ENCODE measurements around the gene GIPC1.

GIPC1 gene

DNA sequence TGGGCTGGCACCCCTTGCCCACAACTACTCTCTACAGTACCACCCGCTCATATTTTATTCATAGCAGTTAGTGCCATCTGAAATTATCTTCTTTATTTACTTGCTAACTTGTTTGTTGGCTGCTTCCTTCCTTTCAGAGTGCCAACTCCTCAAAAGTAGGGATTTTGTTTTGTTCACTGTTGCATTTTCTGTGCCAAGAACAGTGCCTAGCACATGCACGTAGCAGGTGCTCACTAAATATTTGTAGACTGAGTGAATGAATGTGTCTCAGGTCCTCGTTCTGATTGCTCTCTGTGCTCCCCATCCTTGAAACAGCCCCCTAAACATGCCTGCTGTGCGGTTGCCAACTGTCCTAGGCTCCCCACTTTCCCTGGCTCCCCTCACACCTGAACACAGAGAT, 1.5 kb downstream of the GIPC1 start:
- no peak for DNase-seq (ENCODE audit: low spot score)

DNA sequence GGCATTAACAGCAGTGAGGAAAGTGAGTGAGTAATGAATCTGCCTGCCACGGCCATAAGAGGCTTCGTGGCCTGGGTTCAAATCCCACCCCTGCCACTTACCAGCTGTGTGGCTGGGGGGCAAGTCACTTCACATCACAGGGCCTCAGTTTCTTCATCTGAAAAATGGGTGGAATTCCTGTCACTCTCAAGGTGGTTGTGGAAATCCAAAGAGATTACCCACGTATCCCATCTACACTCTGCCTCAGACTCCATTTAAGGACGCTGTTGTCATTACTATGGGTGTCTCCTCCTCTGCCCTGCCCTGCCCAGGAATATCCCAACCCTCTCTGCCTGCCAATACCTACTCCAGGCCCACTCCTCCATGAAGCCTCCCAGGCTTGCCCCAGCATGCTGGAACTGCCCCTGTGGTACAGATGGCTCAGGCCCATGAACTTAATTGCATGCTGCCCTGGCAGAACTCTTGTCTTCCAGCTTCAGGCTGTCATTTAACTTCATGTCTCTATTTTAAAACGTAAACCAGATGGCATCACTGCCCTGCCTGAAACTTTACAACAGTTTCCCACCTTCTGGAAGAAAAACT, 3.1 kb downstream of the GIPC1 start:
- no peak for DNase-seq (ENCODE audit: low spot score)

DNA sequence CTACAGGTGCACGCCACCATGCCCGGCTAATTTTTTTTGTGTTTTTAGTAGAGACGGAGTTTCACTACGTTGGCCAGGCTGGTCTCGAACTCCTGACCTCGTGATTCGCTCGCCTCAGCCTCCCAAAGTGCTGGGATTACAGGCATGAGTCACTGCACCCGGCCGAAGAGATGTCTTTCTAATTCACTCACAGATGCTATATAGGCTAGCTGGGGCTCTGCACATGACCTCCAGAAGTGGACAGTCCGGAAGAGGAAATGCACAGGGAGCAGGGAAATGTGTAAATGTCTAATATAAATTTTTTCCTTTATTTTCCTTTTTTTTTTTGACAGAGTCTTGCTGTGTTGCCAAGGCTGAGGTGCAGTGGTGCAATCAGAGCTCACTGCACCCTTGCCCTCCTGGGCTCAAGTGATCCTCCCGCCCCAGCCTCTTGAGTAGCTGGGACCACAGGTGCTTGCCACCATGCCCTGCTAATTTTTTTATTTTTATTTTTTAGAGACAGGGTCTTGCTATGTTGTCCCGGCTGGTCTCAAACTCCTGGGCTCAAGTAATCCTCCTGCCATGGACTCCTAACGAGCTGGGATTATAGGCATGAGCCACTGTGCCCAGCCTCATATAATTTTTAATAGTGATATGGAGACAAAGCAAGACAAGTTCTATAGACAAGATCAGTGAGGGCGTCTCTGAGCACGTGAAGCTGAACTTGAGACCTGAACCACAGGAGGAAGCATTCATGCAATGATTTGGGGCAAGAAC, 8.4 kb downstream of the GIPC1 start:
- DNase-seq (ENCODE audit: low spot score) = no peak

DNA sequence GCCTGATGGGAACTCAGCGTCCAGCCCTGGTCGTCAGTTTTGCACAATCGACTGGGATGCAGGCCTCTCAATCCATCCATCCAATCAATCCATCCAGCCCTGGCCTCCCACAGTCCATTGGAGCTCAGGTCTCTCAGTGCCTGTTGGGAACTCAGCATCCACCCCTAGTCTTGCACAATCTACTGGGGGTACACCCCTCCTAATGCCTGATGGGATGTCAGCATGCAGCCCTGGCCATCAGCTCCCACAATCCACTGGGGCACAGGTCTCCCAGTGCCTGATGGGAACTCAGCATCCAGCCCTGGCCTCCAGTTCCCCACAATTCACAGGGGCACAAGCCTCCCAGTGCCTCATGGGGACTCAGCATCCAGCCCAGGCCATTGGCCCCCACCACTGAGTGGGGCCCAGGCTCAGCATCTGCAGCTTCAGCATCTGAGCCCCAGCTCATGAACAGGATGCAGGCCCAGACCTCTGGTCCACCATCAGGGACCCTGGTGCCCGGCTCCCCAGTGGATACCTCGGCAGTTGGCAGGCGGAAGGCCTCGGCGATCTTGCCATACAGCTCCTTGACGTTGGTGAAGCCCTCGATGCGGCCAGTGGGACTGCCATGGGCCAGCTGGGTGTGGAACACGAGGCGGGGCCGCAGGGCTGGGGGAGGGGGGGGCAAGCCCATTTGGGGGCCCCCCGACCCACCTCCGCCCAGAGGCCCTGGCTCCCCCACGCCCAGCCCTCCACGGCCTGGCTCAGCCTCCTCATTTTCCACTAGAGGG, 13.6 kb downstream of the GIPC1 start:
- no peak for DNase-seq (ENCODE audit: low spot score)

DNA sequence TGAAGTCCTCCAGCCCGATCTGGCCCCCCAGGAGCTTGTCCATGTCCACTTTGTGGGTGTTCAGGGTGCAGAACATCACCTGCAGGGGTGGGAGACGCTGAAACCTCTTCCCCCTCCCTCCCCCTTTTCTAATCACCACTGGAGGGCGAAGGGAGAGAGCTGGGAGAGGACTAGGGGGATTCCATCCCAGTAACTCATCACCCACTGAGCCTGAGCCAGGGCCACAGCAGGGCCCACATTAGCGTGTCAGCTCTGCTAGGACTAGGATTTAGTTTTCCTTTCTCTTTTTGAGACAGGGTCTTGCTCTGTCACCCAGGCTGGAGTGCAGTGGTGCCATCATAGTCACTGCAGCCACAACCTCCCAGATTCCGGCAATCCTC, 15.2 kb downstream of the GIPC1 start:
- DNase-seq (ENCODE audit: low spot score) = no peak

DNA sequence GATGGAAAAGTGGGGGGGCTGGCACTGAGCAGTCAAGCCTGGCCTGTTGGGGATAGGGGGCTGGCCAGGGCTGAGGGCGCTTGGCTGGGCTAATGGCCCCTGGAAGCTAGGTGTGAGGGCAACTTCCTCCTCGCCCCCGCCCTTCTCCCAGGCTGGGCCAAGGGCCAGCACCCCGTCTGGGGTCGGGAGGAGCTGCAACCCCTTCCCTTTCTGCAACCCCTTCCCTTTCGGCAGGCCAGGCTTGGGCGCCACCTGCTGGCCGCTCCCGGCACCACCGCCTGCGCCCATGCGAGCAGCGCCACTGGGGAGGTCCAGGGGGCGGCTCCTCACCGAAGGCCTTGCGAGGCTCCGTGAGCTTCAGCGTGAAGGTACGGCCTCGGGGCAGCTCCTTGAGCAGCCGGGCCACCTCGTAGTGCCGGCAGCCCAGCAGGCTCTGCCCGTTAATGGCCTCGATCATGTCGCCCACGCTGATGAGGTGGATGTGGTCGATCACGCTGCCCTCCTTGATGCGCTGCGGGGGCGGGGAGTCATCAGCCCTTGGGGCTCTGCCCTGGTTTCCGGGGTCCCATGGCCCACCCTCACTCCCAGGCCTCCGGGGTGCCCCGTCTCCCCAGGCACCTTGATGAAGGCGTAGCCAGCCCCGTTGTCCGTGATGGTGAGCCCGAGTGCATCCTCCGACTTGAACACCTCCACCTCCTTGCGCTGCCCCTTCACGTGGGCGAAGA, 15.8 kb downstream of the GIPC1 start:
- no peak for DNase-seq (ENCODE audit: low spot score)

DNA sequence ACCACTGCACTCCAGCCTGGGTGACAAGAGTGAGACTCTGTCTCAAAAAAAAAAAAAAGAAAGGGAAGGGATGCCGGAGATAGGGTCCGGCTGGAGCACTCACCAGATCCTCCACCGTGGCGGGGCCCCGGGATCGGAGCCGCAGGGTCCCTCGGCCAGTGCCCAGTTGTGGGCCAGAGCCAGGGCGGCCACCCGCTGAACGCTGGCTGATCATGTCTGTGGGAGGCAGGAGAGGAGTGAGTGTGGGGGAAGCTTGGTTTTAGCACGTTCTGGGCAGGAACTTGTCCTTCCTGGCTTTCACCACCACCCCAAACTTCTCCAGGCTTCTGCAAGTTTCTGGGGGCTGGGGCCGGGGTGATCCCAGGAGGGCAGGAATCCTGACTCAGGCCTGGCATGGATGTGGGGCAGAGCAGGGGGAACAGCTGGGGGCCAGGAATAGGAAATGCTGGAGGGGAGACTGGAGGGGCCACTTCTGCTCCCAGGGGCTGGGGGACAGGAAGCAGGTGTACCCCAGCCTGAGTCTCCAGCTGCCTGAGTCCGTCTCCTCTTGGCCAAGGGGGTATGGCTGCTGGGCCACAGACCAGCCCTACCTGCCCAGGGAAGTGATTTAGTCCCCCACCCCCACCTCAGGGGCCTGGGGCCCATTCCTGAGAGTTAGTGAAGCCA, 16.5 kb downstream of the GIPC1 start:
- no peak for DNase-seq (ENCODE audit: low spot score)

DNA sequence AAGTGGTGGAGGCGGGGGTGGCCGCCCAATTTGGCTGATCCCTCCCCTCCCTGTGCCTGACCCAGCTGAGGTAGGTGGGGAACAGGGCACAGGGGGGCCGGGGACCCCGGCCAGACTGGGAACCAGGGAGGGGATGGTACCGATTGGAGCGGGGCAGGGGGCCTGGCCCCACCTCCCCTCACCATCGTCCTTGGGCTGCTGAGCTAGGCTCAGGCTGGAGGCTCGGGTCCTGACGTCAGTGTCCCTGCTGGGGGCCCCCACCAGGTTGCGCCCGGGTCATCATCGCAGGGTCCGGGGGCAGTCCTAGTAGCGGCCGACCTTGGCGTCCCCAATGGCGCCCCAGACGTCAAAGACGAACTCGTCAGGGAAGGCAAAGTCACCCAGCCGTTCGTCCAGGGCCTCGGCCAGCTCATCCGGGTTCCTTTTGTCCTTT, 17.8 kb downstream of the GIPC1 start:
- DNase-seq (ENCODE audit: low spot score) = no peak

DNA sequence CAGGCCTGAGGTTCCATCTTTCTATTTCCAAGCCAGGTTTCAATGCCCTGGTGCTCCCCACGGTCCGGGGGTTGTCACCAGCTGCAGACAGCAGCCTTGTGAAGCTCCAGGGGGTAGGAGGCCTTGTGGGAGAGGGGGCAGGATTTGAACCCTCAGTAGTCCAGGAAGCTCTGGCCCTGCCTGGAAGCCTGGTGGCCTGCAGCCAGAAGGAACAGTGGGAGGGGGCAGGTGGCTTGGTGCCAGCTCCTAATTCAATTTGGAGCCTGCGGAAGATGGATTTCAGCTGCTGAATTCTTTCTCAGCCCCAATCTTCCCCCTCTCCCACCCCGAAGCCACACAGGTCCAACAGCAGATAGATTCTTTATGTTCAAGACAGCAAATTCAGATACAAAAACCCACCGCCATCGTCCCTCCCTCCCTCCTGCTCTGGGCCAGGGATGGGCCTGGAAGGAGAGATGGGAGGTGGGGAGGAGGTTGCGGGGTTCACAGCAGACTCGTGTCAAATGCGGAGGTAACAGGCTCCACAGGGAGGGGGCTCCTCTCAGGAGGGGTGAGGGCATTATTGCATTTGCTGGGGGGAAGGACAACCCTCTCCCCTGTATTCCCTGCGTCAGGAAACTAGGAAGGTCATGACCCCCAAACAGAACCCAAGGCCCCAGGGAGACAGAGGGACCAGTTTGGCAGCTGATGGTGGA, 18.4 kb downstream of the GIPC1 start:
- no peak for DNase-seq (ENCODE audit: low spot score)

DNA sequence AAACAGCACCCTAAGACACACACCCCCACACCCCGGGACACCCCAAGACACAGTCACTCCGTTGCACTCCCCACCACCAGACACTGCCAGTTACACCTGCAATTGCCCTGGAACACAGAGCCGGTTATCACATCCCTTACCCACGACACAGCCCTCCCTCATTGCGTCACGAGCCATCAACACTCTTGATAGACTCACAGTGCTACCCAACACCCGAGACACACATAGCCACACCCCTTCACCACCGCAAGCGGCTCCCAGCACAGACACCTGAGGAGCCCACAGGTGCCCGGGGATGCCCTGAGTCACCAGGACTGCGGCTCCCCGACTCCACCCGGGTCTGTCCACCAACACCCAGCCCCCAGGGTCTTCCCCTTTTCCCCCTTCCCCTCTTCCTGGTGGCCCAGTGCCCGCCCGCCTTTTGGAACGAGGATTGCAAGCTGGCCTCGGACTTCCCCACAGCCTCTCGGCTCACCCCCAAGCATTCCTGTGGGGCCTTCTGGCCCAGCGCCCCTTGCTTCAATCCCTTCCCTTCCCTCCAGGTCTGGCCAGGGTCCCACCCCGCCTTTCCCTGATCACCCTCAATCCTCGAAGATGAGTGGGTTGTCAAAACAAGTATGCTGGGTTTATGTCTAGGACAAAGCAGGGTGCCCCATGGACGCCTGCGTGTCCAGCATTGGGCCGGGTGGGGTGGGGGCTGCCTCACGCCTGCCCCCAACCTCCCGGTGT, 19.1 kb downstream of the GIPC1 start:
- DNase-seq (ENCODE audit: low spot score) = no peak

DNA sequence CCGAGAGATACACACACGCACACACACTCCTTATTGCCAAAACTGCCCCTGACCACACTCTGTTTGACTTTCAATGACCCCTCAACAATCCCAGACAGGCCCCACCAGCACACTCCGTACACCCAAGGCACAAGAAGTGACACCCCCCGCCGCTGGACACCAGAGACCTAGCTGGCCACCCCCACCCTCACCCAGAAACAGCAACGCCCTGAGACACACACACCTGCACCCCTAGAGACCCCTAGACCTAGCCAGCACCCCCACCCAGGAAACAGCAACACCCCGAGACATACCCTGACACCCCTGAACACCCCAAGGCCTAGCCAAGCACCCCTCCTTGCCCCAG, 19.6 kb downstream of the GIPC1 start:
- no peak for DNase-seq (ENCODE audit: low spot score)

DNA sequence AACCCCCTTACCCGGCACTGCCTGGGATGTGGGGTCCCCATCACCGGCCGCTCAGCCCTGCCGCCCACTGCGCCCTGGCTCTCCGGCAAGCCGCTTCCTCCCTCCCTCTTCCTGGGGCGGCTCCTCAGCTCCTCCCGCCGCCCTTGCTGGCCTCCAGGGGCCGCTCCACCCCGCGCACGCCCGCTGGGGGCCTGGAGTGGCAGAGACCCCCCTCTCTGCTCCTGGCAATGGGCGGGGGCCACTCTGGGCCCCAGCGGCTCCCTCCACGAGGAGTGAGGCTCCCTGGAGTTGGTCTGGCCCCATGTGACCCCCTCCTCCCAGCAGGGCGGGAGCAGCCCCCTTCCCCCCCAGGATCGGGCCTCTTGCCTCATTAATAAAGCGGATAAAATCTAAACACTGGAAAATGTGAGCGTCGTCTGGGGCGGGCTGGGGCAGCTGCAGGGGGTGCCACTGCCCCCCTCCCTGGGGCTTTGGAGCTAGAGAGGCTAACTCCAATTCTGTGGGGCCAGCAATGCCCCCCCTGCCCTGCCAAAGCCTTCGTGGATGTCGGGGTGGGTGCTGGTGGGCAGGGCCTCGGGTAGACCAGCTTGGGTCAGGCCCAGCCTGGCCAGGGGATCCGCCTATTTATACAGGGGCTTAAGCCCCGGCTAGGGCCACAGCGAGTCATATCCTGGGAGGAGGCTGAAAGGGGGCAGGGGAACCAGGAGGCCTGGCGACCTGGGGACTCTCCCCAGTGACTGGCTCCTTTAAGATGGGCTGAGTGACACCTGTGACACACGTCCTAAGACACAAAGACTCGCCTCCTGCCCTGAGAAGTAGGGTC, 20.5 kb downstream of the GIPC1 start, which contains the start of gene PTGER1:
Gene PTGER1 (minus strand): TSS at position 104 of the 823 bp plus-strand sequence. CDS start 1,034 bp downstream, outside the sequence.
- no peak for DNase-seq (ENCODE audit: low spot score)

DNA sequence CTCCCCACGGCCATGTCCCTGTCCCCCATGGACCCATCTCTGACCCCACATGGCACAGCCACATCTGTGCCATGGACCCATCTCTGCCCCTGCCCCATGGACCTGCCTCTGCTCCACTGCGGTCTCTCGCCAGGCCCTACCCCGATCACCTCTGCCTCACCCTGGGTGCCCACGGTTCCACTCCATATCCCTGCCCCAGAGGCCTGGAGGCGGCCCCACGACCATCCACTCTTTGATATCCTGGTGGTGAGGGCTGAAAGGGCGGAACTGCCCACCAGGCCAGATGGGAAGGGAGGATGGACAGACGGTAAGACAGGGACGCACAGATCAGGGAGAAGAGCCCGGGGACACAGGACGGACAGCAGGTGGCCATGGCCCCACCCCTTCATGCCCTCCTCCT, 21.1 kb downstream of the GIPC1 start:
- DNase-seq (ENCODE audit: low spot score) = no peak

DNA sequence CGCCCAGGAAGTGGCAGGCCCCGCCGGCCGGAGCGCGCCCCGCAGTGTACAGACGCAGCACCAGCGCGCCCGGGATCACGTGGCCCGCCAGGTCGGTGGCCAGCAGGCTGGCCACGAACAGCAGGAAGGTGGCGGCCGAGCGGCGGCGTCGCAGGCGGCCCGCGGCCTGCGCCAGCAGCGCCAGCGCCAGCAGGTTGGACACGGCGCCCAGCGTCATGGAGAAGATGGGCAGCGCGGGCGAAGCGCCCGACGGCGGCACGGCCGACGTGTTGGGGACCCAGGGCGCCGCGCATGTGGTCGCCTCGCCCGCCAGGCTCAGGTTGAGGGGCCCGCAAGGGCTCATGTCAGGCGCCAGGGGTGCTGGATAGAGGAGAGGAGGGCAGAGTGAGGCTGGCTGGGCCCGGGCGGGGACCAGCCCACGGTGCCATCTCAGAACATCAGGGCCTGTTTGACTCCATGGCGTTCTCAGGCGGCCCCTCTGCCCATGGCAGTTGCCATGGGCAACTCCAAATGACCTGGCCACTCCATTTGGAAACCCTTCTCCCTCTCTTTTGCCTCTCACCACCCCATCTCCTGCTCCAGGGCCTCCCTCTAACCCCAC, 21.8 kb downstream of the GIPC1 start:
- no peak for DNase-seq (ENCODE audit: low spot score)

DNA sequence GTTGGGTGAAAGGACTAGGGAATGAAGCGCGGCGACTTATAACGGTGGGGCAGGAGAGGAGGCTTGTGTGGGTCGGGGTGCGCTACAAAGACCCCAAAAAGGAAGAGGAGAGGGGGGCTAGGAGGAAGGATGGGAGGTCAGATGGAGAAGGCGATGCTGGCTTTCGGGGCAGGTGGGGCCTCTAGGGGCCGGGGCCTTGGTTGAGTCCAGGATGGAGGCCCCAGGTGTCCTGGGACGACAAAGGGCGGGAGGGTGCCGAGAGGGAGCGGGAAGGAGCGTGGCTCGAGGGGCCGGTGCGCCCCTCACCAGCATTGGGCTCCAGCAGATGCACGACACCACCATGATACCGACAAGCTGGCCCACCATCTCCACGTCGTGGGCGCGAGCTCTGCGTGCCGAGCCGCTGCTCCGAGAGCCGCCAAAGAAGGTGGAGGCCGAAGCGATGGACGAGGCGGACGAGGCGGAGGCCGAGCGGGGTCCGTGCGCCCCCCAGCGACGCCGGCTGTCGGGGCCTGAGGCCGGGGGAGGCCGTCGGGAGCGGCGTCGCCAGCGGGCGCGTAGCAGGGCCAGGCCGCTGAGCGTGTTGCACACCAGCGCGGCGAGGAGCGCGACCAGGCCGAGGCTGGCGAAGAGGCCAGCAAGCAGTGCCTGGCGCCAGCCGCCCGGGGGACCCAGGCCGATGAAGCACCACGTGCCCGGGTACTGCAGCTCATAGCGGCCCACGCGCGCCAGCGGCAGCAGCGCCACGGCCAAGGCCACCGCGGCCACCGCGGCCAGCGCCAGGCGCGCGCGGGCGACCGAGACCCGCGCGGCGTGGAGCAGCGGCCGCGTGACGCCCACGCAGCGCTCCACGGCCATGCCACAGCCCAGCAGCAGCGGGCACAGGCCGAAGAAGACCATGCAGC, 22.6 kb downstream of the GIPC1 start:
- no peak for DNase-seq (ENCODE audit: low spot score)

DNA sequence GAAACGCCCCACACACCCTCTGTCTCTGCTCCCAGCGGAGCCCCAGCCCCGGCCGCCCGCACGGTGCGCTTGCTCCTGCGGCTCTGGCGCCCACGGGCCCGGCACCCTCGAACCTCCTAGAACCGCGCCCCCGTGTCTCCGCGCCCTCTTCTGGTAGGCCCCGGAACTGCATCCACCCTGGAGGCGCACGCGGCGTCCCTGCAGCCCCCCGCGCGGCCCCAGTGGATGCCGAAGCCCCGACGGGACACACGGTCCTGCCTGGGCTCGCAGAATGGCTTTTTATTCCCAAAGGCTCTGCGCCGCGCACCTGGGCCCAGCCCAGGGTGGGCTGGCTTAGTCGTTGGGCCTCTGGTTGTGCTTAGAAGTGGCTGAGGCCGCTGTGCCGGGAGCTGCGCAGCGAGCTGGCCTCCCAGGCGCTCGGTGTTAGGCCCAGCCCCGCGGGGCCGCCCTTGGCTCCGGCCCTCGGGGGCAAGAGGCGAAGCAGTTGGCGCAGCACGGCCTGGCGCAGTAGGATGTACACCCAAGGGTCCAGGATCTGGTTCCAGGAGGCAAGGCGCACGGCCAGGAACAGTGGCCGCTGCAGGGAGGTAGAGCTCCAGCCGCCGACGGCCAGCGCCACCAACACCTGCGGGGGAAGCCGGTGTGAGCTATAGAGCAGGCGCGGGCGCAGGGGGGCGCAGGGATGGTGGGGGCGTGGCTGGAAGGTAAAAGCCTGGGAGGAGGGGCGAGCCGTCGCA, 23.6 kb downstream of the GIPC1 start:
- no peak for DNase-seq (ENCODE audit: low spot score)

DNA sequence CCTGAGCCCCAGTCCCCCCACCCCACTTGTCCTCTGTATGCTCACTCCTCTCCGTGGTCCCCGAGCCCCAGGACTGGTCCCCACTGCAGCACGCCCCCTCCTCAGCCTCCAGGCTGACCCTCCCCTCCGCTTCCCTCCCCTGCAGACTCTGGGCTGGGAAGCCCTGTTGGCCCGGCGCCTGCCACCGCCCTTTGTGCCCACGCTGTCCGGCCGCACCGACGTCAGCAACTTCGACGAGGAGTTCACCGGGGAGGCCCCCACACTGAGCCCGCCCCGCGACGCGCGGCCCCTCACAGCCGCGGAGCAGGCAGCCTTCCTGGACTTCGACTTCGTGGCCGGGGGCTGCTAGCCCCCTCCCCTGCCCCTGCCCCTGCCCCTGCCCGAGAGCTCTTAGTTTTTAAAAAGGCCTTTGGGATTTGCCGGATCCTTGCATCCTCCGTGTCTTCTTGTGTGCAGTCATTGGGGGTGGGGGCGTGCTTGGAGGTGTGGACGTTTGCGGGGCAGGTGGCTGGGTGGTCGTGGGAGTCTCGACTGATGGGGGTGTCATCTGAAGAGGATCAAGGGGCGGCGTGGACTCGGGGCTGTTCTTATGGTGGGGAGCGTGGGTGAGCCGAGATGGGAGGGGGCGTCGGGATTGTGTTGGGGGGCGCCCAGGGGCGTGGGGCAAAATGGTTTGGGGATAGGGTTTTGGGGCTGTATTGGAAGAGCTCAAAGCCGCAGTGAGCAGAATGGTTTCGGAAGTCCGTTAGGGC, 24.3 kb downstream of the GIPC1 start:
- no peak for DNase-seq (ENCODE audit: low spot score)
